GM23338 (cell line): ENCODE measurements around the gene ATP5PO.

Source experiments
- CREB1 ChIP-seq: fragments of 250-450 bp; sonication (Bioruptor Pico); IDR thresholded peaks from 2 replicates; pipeline ENCODE4 v1.5.0; 2020; ENCODE audit warnings: low read depth, mild to moderate bottlenecking, moderate library complexity
- CTCF ChIP-seq, 2 experiments: fragments of 200-600 bp in 1 of 2; sonication (generic) in 1 of 2; conservative IDR thresholded peaks; 2 replicates each; pipeline versions ENCODE4 v1.5.1 to v1.6.1; 2016 to 2017; ENCODE audit warnings: antibody characterized with exemption in 2 of 2, low read depth in 2 of 2, mild to moderate bottlenecking in 2 of 2, moderate library complexity in 1 of 2
- ETS1 ChIP-seq: IDR thresholded peaks from 2 replicates; pipeline ENCODE4 v1.6.1; 2016; ENCODE audit warnings: antibody characterized with exemption
- EZH2 ChIP-seq: fragments of 200-600 bp; sonication (generic); IDR thresholded peaks from one replicate; pipeline ENCODE4 v1.8.0; 2017; ENCODE audit warnings: antibody characterized with exemption, mild to moderate bottlenecking, low read depth; ENCODE audit not compliant: unreplicated experiment
- EZH2phosphoT487 ChIP-seq: fragments of 200-600 bp; sonication (generic); IDR thresholded peaks from one replicate; pipeline ENCODE4 v1.8.1; 2018; ENCODE audit warnings: antibody characterized with exemption; ENCODE audit not compliant: unreplicated experiment
- JUNB ChIP-seq: IDR thresholded peaks from one replicate; pipeline ENCODE4 v1.6.1; 2016; ENCODE audit warnings: antibody characterized with exemption; ENCODE audit not compliant: unreplicated experiment
- NANOG ChIP-seq: IDR thresholded peaks from 2 replicates; pipeline ENCODE4 v1.6.1; 2016; ENCODE audit warnings: antibody characterized with exemption, borderline replicate concordance
- POLR2AphosphoS5 ChIP-seq: IDR thresholded peaks from 2 replicates; pipeline ENCODE4 v1.6.1; 2016; ENCODE audit warnings: antibody characterized with exemption, low read depth
- REST ChIP-seq: IDR thresholded peaks from one replicate; pipeline ENCODE4 v1.6.1; 2018; ENCODE audit warnings: antibody characterized with exemption; ENCODE audit not compliant: unreplicated experiment
- ZNF331 ChIP-seq: fragments of 250-450 bp; sonication (Bioruptor Pico); IDR thresholded peaks from 2 replicates; pipeline ENCODE4 v1.5.0; 2020; ENCODE audit warnings: low read depth, mild to moderate bottlenecking, moderate library complexity
- ZNF462 ChIP-seq: fragments of 250-450 bp; sonication (Bioruptor Pico); IDR thresholded peaks from 2 replicates; pipeline ENCODE4 v1.5.0; 2020; ENCODE audit warnings: mild to moderate bottlenecking, moderate library complexity

GRCh38 chr21:33937146-33937545 lies 21.5 kb upstream of the ATP5PO start:
- TF ChIP-seq ZNF462 (CRISPR knock-in tag) (no peak), EZH2 (no peak), CTCF (conservative IDR thresholded peaks at IDR 0.05; ENCODE audit: low read depth in 2 of 2) (no peak), CREB1 (CRISPR knock-in tag) (no peak), EZH2phosphoT487 (no peak), ETS1 (no peak), REST (no peak), NANOG (no peak), POLR2AphosphoS5 (no peak), ZNF331 (CRISPR knock-in tag) (no peak), JUNB (no peak)
